ENCODE data around the gene CBFA2T3. TPM values are rescaled to one million over a fixed set of nuclear protein-coding genes. Genes with fewer than 3 reads are reported as not detected.

CBFA2T3 gene
- total RNA-seq, 2 experiments from 2014 or later = not detected

- Mint-ChIP-seq H3K36me3 (ENCODE audit: low read depth) (no peaks in the 10 kb centered on the region), H3K9me3 (no peaks in the 10 kb centered on the region), H3K4me1 (ENCODE audit: low read depth) (no peaks in the 10 kb centered on the region), H3K4me3 (no peak overlapping the region), H3K27ac (no peak overlapping the region), H3K27me3 (ENCODE audit: low read depth) (no peaks in the 10 kb centered on the region)
- CTCF ChIA-PET = no interaction called here
- no peak for DNase-seq
- intact Hi-C loops (cut with micrococcal nuclease) = no loop called here
Observed at GRCh38 chr16:88841521-88842307, 135.3 kb downstream of the CBFA2T3 start.

- Mint-ChIP-seq H3K27ac (no peak overlapping the region), H3K4me3 (no peak overlapping the region), H3K4me1 (ENCODE audit: low read depth) (no peaks in the 10 kb centered on the region), H3K36me3 (ENCODE audit: low read depth) (no peaks in the 10 kb centered on the region), H3K9me3 (no peaks in the 10 kb centered on the region), H3K27me3 (ENCODE audit: low read depth) (no peaks in the 10 kb centered on the region)
- no peak for DNase-seq
- intact Hi-C loops (cut with micrococcal nuclease) = no loop called here
- CTCF ChIA-PET = no interaction called here
Observed at GRCh38 chr16:88840600-88841215, 136.3 kb downstream of the CBFA2T3 start.

- CTCF ChIA-PET = no interaction called here
- Mint-ChIP-seq H3K4me3 (no peak overlapping the region), H3K27ac (no peak overlapping the region), H3K4me1 (ENCODE audit: low read depth) (no peaks in the 10 kb centered on the region), H3K9me3 (no peaks in the 10 kb centered on the region), H3K36me3 (ENCODE audit: low read depth) (no peaks in the 10 kb centered on the region), H3K27me3 (ENCODE audit: low read depth) (no peaks in the 10 kb centered on the region)
- no peak for DNase-seq
- intact Hi-C loops (cut with micrococcal nuclease) = no loop called here
Observed at GRCh38 chr16:88839745-88840599, 137.0 kb downstream of the CBFA2T3 start.

- Mint-ChIP-seq H3K4me3 (no peak overlapping the region), H3K36me3 (ENCODE audit: low read depth) (no peaks in the 10 kb centered on the region), H3K27me3 (ENCODE audit: low read depth) (no peaks in the 10 kb centered on the region), H3K9me3 (no peaks in the 10 kb centered on the region), H3K4me1 (ENCODE audit: low read depth) (no peaks in the 10 kb centered on the region), H3K27ac (no peak overlapping the region)
- CTCF ChIA-PET = no interaction called here
- intact Hi-C loops (cut with micrococcal nuclease) = no loop called here
- DNase-seq = no peak
Observed at GRCh38 chr16:88839026-88839529, 137.9 kb downstream of the CBFA2T3 start.

- Mint-ChIP-seq H3K4me1 (ENCODE audit: low read depth) (no peaks in the 10 kb centered on the region), H3K27ac (no peak overlapping the region), H3K4me3 (no peak overlapping the region), H3K36me3 (ENCODE audit: low read depth) (no peaks in the 10 kb centered on the region), H3K27me3 (ENCODE audit: low read depth) (no peaks in the 10 kb centered on the region), H3K9me3 (no peaks in the 10 kb centered on the region)
- CTCF ChIA-PET = no interaction called here
- intact Hi-C loops (cut with micrococcal nuclease) = no loop called here
- DNase-seq = no peak
Observed at GRCh38 chr16:88838566-88838965, 138.4 kb downstream of the CBFA2T3 start.

- no peak overlapping the region for H3K4me3 Mint-ChIP-seq
- intact Hi-C loops (cut with micrococcal nuclease) = no loop called here
- no peaks in the 10 kb centered on the region for H3K27me3 Mint-ChIP-seq (ENCODE audit: low read depth)
- no peaks in the 10 kb centered on the region for H3K4me1 Mint-ChIP-seq (ENCODE audit: low read depth)
- no peak overlapping the region for H3K27ac Mint-ChIP-seq
- DNase-seq = no peak
- CTCF ChIA-PET = no interaction called here
- no peaks in the 10 kb centered on the region for H3K36me3 Mint-ChIP-seq (ENCODE audit: low read depth)
- no peaks in the 10 kb centered on the region for H3K9me3 Mint-ChIP-seq
Observed at GRCh38 chr16:88837806-88838205, 139.2 kb downstream of the CBFA2T3 start.

GRCh38 chr16:88836791-88837190 is 140.2 kb downstream of the CBFA2T3 start:
- intact Hi-C loops (cut with micrococcal nuclease) = no loop called here
- no peak for DNase-seq
- Mint-ChIP-seq H3K27ac (no peak overlapping the region), H3K36me3 (ENCODE audit: low read depth) (no peaks in the 10 kb centered on the region), H3K27me3 (ENCODE audit: low read depth) (no peaks in the 10 kb centered on the region), H3K9me3 (no peaks in the 10 kb centered on the region), H3K4me1 (ENCODE audit: low read depth) (no peaks in the 10 kb centered on the region), H3K4me3 (no peak overlapping the region)
- CTCF ChIA-PET = no interaction called here

GRCh38 chr16:88835818-88836217 is 141.2 kb downstream of the CBFA2T3 start:
- DNase-seq = no peak
- H3K27me3 Mint-ChIP-seq (ENCODE audit: low read depth) = no peaks in the 10 kb centered on the region
- no peaks in the 10 kb centered on the region for H3K9me3 Mint-ChIP-seq
- no peaks in the 10 kb centered on the region for H3K4me1 Mint-ChIP-seq (ENCODE audit: low read depth)
- H3K27ac Mint-ChIP-seq = no peak overlapping the region
- H3K36me3 Mint-ChIP-seq (ENCODE audit: low read depth) = no peaks in the 10 kb centered on the region
- CTCF ChIA-PET = no interaction called here
- H3K4me3 Mint-ChIP-seq = no peak overlapping the region
- intact Hi-C loops (cut with micrococcal nuclease) = no loop called here

- H3K9me3 Mint-ChIP-seq = no peaks in the 10 kb centered on the region
- no peak overlapping the region for H3K27ac Mint-ChIP-seq
- no peaks in the 10 kb centered on the region for H3K4me1 Mint-ChIP-seq (ENCODE audit: low read depth)
- no peak overlapping the region for H3K4me3 Mint-ChIP-seq
- H3K36me3 Mint-ChIP-seq (ENCODE audit: low read depth) = no peaks in the 10 kb centered on the region
- DNase-seq = no peak
- intact Hi-C loops (cut with micrococcal nuclease) = no loop called here
- no peaks in the 10 kb centered on the region for H3K27me3 Mint-ChIP-seq (ENCODE audit: low read depth)
- CTCF ChIA-PET = no interaction called here
Observed at GRCh38 chr16:88835383-88835782, 141.6 kb downstream of the CBFA2T3 start.

GRCh38 chr16:88834670-88835069 is 142.3 kb downstream of the CBFA2T3 start:
- no peak overlapping the region for H3K4me3 Mint-ChIP-seq
- CTCF ChIA-PET = no interaction called here
- H3K36me3 Mint-ChIP-seq (ENCODE audit: low read depth) = no peaks in the 10 kb centered on the region
- H3K27ac Mint-ChIP-seq = no peak overlapping the region
- no peaks in the 10 kb centered on the region for H3K4me1 Mint-ChIP-seq (ENCODE audit: low read depth)
- intact Hi-C loops (cut with micrococcal nuclease) = no loop called here
- H3K27me3 Mint-ChIP-seq (ENCODE audit: low read depth) = no peaks in the 10 kb centered on the region
- no peak for DNase-seq
- no peaks in the 10 kb centered on the region for H3K9me3 Mint-ChIP-seq

GRCh38 chr16:88833086-88833485 is 143.9 kb downstream of the CBFA2T3 start:
- intact Hi-C loops (cut with micrococcal nuclease) = no loop called here
- no peak overlapping the region for H3K4me3 Mint-ChIP-seq
- CTCF ChIA-PET = interaction anchor here (0.6 kb wide), 1 partner anchor 372 kb away, joined by 3 read pairs; no protein-coding TSS in a partner anchor
- no peaks in the 10 kb centered on the region for H3K36me3 Mint-ChIP-seq (ENCODE audit: low read depth)
- no peaks in the 10 kb centered on the region for H3K4me1 Mint-ChIP-seq (ENCODE audit: low read depth)
- no peaks in the 10 kb centered on the region for H3K27me3 Mint-ChIP-seq (ENCODE audit: low read depth)
- no peak overlapping the region for H3K27ac Mint-ChIP-seq
- no peaks in the 10 kb centered on the region for H3K9me3 Mint-ChIP-seq
- no peak for DNase-seq

GRCh38 chr16:88831838-88832237 is 145.2 kb downstream of the CBFA2T3 start:
- DNase-seq = no peak
- H3K27ac Mint-ChIP-seq = no peak overlapping the region
- no peaks in the 10 kb centered on the region for H3K4me1 Mint-ChIP-seq (ENCODE audit: low read depth)
- H3K27me3 Mint-ChIP-seq (ENCODE audit: low read depth) = no peaks in the 10 kb centered on the region
- intact Hi-C loops (cut with micrococcal nuclease) = no loop called here
- CTCF ChIA-PET = no interaction called here
- H3K4me3 Mint-ChIP-seq = no peak overlapping the region
- H3K36me3 Mint-ChIP-seq (ENCODE audit: low read depth) = no peaks in the 10 kb centered on the region
- H3K9me3 Mint-ChIP-seq = no peaks in the 10 kb centered on the region
